Large intestine (tissue), 3 donors: ENCODE measurements around the gene TIGD6. TPM values are rescaled to one million over a fixed set of nuclear protein-coding genes. Genes with fewer than 3 reads are reported as not detected.
"Not testable (repeated sequence)": the region's sequence is repeated elsewhere in the genome, so short reads cannot be mapped to it uniquely, and the experiment has no call there.

Experiments
- DNase-seq, 2 donors: peaks; one replicate each; pipeline versions ENCODE4 v3.0.0 to v3.0.0-alpha.2; 2013
- H3K27ac ChIP-seq: one replicate; pipeline ENCODE4 v1.5.1; 2013; ENCODE audit warnings: low read length
- H3K27me3 ChIP-seq: 2 replicates; pipeline ENCODE4 v1.6.1; 2013; ENCODE audit warnings: low read length; ENCODE audit not compliant: control insufficient read depth, insufficient read depth
- H3K36me3 ChIP-seq: 2 replicates; pipeline ENCODE4 v1.6.1; 2013; ENCODE audit warnings: low read length; ENCODE audit not compliant: control insufficient read depth, insufficient read depth
- H3K4me1 ChIP-seq: one replicate; pipeline ENCODE4 v1.6.1; 2013; ENCODE audit warnings: low read length; ENCODE audit not compliant: control insufficient read depth, insufficient read depth
- H3K4me3 ChIP-seq: one replicate; pipeline ENCODE4 v1.5.1; 2013; ENCODE audit warnings: low read length
- H3K9me3 ChIP-seq: one replicate; pipeline ENCODE4 v1.6.1; 2013; ENCODE audit warnings: mild to moderate bottlenecking, low read depth, low read length, moderate library complexity; ENCODE audit not compliant: control insufficient read depth
- WGBS: methylation state at CpG from one replicate; pipeline ENCODE4 v1.1.5; 2013; ENCODE audit warnings: low lambda C conversion rate; ENCODE audit not compliant: insufficient coverage; 5-methylcytosine and 5-hydroxymethylcytosine counted together
- polyA plus RNA-seq: library from polyadenylated mRNA; unstranded; fragments of 120-200 nt; gene quantifications from one replicate; pipeline ENCODE4 v1.2.1, GENCODE V29; 2013

TIGD6 gene
- polyA plus RNA-seq, 1 donor = 5.4 TPM

DNA sequence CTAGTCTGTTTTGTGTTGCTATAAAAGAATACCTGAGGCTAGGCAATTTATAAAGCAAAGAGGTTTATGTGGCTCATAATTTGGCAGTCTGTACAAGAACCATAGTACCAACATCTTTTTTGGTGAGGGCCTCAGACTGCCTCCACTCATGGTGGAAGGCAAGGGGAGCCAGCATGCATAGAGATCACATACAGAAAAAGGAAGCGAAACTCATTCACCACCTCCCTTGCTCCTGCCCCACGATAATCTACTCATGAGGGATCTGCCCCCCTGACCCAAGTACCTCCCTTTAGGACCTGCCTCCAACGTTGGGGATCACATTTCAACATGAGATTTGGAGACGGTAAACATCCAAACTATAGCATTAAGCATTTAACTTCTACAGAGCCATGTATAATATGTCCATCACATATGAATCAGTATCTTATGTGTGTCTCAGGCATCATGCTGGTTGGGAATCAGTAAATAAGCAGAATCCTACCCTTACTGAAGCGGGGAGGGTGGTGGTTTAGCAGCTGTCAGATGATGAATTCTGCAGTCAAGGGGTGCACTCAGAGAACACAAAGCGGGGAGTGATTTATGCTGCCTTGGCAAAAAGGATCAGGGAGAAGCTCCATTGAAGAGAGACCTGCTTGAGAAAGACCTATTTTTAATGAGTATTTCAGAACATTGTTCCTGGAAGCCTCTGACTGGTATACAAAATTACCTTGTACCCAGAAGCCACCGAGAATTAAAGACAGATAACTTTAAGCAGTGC is 34.9 kb upstream of the TIGD6 start:
- no peak overlapping the region for H3K27ac ChIP-seq
- DNase-seq = no peak
- H3K4me3 ChIP-seq = no peak overlapping the region
- H3K4me1 ChIP-seq = no peaks in the 10 kb centered on the region
- no peaks in the 10 kb centered on the region for H3K27me3 ChIP-seq
- WGBS = no CpG with 5 or more reads among the region's 7 CpGs
- peaks cover 85% of the 10 kb centered on the region for H3K36me3 ChIP-seq
- H3K9me3 ChIP-seq = no peaks in the 10 kb centered on the region

DNA sequence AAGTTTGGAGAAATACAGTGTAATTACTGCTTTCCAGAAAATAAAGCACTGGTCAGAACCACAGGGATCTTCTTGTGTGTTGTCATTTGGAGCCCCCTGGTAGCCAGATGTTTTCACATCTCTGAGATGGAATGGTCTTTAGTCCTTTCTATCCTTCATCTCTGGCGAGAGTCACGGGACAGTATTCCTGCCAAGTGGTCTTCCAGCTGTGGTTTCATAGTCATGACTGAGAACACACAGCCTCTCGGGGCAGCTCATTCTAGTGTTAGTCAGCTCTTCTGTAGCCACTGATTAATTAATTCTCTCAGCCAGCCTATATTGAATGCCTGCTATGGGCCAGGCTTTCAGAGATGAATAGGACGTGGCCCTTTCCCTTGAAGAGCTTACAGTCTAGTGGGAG is 34.2 kb upstream of the TIGD6 start:
- peaks cover 85% of the 10 kb centered on the region for H3K36me3 ChIP-seq
- H3K4me3 ChIP-seq = no peak overlapping the region
- no peaks in the 10 kb centered on the region for H3K4me1 ChIP-seq
- no peak overlapping the region for H3K27ac ChIP-seq
- no peaks in the 10 kb centered on the region for H3K27me3 ChIP-seq
- no peaks in the 10 kb centered on the region for H3K9me3 ChIP-seq
- no CpG with 5 or more reads among the region's 4 CpGs for WGBS
- no peak for DNase-seq

DNA sequence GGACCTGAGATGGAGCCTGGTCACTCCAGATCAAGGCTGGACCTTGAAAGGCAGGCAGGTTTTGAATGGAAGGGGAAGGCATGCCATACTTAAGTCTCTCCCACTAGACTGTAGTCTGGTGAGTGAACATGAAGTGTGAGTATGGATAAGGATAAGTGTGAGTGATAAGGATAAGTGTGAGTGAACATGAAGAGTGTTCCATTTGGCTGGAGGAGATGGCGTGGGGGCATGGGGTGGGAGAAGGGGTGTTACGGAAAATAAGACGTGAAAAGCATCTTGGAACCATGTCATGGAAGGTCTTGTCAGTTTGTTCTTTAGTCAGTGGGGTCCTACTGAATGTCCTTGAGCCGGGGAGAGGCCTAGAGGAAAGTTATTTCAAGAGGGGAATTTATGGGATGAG is 32.9 kb upstream of the TIGD6 start:
- no peaks in the 10 kb centered on the region for H3K9me3 ChIP-seq
- no peak overlapping the region for H3K4me3 ChIP-seq
- WGBS = 100% methylated on average over 3 of the region's 4 CpGs
- no peak overlapping the region for H3K27ac ChIP-seq
- DNase-seq = no peak
- no peaks in the 10 kb centered on the region for H3K4me1 ChIP-seq
- peaks cover 88% of the 10 kb centered on the region for H3K36me3 ChIP-seq
- H3K27me3 ChIP-seq = no peaks in the 10 kb centered on the region

- WGBS = no CpG with 5 or more reads among the region's 1 CpG
- H3K4me1 ChIP-seq, H3K4me3 ChIP-seq, H3K27me3 ChIP-seq, H3K9me3 ChIP-seq, DNase-seq, H3K27ac ChIP-seq: not testable (repeated sequence)
- peaks cover 81% of the 10 kb centered on the region for H3K36me3 ChIP-seq
Observed at GRCh38 chr5:150028047-150028446, 27.6 kb upstream of the TIGD6 start.

GRCh38 chr5:150026682-150027172 is 26.3 kb upstream of the TIGD6 start:
- peak overlapping the region; percentile 53 for H3K27ac ChIP-seq
- no peaks in the 10 kb centered on the region for H3K9me3 ChIP-seq
- H3K4me3 ChIP-seq = no peak overlapping the region
- WGBS = no CpG with 5 or more reads among the region's 4 CpGs
- peaks cover 80% of the 10 kb centered on the region for H3K36me3 ChIP-seq
- no peak for DNase-seq
- no peaks in the 10 kb centered on the region for H3K27me3 ChIP-seq
- peaks cover 8% of the 10 kb centered on the region for H3K4me1 ChIP-seq

- no CpG with 5 or more reads among the region's 9 CpGs for WGBS
- no peak for DNase-seq
- Histone ChIP-seq H3K36me3 (peaks cover 80% of the 10 kb centered on the region), H3K9me3 (no peaks in the 10 kb centered on the region), H3K27ac (no peak overlapping the region), H3K27me3 (no peaks in the 10 kb centered on the region), H3K4me1 (peaks cover 8% of the 10 kb centered on the region), H3K4me3 (no peak overlapping the region)
Observed at GRCh38 chr5:150024346-150024984, 24.0 kb upstream of the TIGD6 start.

DNA sequence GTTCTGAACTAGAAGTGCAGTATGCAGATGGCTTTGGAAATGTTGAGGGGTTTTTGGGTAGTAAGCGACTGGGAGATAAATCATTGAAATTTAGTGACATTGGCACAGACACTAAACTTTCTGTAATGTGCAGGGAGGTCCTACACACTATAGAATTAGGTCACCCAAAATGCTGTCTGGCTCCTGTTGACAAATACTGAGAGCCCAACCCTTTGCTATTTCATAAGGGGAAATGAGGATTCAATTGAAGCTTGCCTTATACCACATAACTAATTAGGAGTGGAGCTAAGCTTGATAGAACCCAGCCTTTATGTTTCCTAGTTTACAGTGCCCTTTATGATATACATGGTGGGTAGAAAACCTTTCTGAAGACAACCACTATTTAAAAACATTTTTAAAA is 22.7 kb upstream of the TIGD6 start:
- H3K9me3 ChIP-seq = no peaks in the 10 kb centered on the region
- peaks cover 80% of the 10 kb centered on the region for H3K36me3 ChIP-seq
- no peak overlapping the region for H3K4me3 ChIP-seq
- H3K27ac ChIP-seq = no peak overlapping the region
- no CpG with 5 or more reads among the region's 1 CpG for WGBS
- no peaks in the 10 kb centered on the region for H3K27me3 ChIP-seq
- no peak for DNase-seq
- peaks cover 8% of the 10 kb centered on the region for H3K4me1 ChIP-seq

DNA sequence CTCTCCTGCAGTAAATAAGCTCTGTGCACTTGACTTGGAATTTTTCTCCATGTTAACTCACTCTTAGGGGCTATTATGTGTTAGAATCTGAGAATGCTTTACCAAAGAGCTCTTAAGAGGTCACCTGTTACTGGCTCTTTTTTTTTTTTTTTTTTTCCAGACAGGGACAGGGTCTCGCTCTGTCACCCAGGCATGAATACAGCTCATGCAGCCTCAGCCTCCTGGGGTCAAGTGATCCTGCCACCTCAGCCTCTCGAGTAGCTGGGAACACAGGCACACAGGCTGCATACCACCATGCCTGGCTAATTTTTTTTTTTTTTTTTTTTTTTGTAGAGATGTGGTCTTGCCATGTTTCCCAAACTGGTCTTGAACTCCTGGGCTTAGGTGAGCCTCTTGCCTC is 22.2 kb upstream of the TIGD6 start:
- H3K9me3 ChIP-seq = no peaks in the 10 kb centered on the region
- peaks cover 8% of the 10 kb centered on the region for H3K4me1 ChIP-seq
- no peak for DNase-seq
- no peaks in the 10 kb centered on the region for H3K27me3 ChIP-seq
- no peak overlapping the region for H3K4me3 ChIP-seq
- no peak overlapping the region for H3K27ac ChIP-seq
- H3K36me3 ChIP-seq = peaks cover 80% of the 10 kb centered on the region
- WGBS = no CpG with 5 or more reads among the region's 2 CpGs

DNA sequence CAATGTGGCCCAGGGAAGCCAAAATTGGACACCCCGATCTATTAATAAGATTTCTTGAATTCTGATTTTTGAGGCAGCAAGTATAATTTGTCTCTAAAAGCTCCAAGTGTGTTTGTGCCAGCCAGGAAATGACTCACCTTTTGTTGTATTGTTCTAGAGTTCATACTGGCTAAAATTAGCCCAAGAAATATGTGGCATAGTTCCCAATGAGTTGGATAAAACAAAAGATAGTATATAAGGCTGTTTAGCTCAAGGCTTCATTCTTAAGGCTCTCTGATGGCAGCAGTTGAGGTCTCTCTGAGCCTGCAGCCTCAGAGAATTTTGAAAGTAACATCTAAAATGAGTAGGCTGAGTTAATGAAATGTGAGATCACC is 21.7 kb upstream of the TIGD6 start:
- Histone ChIP-seq H3K4me1 (peaks cover 8% of the 10 kb centered on the region), H3K4me3 (no peak overlapping the region), H3K27me3 (no peaks in the 10 kb centered on the region), H3K9me3 (no peaks in the 10 kb centered on the region), H3K36me3 (peaks cover 85% of the 10 kb centered on the region), H3K27ac (no peak overlapping the region)
- no CpG with 5 or more reads among the region's 1 CpG for WGBS
- no peak for DNase-seq

- Histone ChIP-seq H3K27ac (no peak overlapping the region), H3K9me3 (no peaks in the 10 kb centered on the region), H3K27me3 (no peaks in the 10 kb centered on the region), H3K4me3 (no peak overlapping the region), H3K36me3 (peaks cover 81% of the 10 kb centered on the region), H3K4me1 (peaks cover 4% of the 10 kb centered on the region)
- WGBS = no CpG with 5 or more reads among the region's 13 CpGs
- no peak for DNase-seq
Observed at GRCh38 chr5:150021491-150022157, 21.2 kb upstream of the TIGD6 start.
